Breast epithelium (tissue), 3 donors: ENCODE results near the gene ARHGDIB.

Experiments used
- POLR2A ChIP-seq: fragments of 450-650 bp; IDR thresholded peaks from one replicate; pipeline ENCODE4 v1.6.1; 2016; ENCODE audit warnings: antibody characterized with exemption, mild to moderate bottlenecking, moderate library complexity
- TF ChIP-seq, protein P1 (sequence below), 3 donors: fragments of 450-650 bp; IDR thresholded peaks; one replicate each; pipeline ENCODE4 v1.5.1; 2016 to 2017; ENCODE audit warnings: antibody characterized with exemption in 3 of 3, mild to moderate bottlenecking in 3 of 3, moderate library complexity in 3 of 3

DNA sequence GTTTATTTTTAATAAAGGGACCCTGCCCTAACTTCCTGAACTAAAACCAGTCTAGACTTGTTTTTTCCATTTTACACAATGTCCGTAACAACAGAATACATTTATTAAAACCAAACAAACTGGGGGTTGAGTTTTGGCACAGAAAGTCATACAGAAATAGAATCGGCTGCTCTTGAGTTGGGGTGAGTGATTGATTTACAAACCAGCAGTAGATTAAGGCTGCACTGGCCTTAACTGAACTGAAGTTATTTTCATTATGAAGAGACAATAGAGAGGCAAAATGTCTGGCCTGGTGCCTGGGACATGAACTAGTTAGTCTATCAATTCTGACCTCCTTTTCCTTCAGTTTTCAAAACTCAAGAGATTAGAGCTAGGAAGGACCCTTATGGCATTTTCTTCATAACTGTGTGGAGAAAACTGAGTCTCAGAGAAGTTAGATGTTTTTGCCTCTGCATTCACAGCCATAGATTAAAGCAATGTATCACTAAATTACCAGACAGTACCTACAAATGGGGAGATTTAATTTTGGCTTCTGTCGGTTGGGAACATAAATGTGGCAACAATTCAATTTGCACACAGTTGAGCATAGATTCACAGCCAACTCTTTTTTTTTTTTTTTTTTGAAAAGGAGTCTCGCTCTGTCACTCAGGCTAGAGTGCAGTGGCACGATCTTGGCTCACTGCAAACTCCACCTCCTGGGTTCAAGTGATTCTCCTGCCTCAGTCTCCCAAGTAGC lies 56.0 kb downstream of the ARHGDIB start:
- TF ChIP-seq, protein P1, sequence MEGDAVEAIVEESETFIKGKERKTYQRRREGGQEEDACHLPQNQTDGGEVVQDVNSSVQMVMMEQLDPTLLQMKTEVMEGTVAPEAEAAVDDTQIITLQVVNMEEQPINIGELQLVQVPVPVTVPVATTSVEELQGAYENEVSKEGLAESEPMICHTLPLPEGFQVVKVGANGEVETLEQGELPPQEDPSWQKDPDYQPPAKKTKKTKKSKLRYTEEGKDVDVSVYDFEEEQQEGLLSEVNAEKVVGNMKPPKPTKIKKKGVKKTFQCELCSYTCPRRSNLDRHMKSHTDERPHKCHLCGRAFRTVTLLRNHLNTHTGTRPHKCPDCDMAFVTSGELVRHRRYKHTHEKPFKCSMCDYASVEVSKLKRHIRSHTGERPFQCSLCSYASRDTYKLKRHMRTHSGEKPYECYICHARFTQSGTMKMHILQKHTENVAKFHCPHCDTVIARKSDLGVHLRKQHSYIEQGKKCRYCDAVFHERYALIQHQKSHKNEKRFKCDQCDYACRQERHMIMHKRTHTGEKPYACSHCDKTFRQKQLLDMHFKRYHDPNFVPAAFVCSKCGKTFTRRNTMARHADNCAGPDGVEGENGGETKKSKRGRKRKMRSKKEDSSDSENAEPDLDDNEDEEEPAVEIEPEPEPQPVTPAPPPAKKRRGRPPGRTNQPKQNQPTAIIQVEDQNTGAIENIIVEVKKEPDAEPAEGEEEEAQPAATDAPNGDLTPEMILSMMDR (IDR thresholded peaks at IDR 0.05): no peak
- TF ChIP-seq POLR2A: no peak
